Inferior parietal cortex (tissue), 1 donor: ENCODE data around the gene MYRF.
A peak's percentile ranks its signal among the peaks of the same experiment; 100 is the strongest.

Experiments
- DNase-seq: peaks from one replicate; pipeline ENCODE4 v3.0.0-alpha.2; 2016; ENCODE audit errors: extremely low spot score

MYRF gene

DNA sequence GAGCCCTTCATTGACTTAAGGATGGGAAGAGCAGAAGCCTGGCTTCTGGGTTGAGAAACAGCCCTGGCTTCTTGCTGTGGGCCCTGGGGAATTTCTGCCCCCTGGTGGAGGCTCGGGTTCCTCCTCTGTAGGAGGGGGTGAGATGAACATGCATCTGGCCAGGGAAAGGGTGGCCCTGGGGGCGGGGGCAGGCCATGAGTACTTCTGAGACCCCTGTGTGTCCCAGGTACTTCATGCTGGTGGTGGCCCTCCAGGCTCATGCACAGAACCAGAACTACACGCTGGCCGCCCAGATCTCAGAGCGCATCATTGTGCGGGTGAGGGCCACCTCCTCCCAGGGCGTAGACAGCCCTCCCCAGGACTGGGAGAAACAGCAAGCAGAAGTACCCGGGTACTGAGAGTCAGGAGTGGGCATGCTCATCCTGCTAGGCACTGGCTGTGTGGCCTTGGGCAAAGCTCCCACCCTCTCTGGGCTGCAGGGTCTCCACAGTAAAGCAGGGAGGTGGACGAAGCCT, 24.2 kb downstream of the MYRF start:
- DNase-seq: peak; percentile 62

DNA sequence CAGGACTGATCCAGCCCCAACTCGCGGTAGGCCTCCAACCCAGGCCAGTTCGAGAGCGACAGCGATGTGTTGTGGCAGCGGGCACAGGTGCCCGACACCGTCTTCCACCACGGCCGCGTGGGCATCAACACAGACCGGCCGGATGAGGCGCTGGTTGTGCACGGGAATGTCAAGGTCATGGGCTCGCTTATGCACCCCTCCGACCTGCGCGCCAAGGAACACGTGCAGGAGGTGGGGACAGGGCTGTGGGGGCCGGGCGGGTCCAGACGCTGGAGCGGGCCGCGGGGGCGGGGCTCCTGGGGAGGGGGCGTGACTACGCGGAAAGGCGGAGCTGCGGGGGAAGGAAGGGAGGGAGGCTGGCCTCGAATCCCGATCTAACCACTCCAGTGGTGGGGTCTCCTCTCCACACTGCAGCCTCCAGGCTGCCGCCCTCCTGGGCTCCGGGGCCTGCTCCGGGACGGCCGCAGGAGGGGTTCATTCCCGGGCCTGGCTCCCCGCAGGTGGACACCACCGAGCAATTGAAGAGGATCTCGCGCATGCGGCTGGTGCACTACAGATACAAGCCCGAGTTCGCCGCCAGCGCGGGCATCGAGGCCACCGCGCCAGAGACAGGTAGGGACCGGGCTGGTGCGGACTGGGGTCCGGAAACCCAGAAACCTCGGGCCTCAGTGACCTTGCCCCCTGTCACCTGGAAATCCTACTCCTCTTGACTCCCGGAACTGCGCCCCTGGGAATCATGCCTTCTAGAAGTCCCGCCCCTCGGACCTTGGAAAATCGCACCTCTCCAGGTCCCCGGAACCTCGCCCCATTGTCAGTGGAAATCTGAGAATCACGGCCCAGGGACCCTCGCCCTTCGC, 25.0 kb downstream of the MYRF start:
- DNase-seq: no peak

DNA sequence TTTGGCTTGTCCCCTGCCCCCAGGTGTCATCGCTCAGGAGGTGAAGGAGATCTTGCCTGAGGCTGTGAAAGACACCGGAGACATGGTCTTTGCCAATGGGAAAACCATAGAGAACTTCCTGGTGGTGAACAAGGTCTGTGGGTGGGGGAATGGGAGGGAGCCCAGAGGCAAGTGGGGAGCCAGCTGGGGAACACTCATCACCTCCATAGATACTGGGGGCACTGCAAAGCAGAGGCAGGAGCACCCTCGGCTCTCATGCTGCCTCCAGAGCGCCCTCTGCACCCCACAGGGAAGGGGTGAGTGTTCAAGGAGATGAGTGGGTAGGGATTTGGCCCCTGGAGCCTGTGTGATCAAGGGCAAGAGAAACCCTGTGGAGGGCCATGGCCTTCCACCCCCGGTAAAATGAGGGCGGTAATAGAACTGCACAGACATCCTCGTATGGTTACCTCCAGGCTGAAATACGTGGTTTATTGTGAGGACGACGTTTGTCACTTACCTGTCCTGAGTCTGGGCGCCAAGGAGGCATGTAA, 26.0 kb downstream of the MYRF start:
- no peak for DNase-seq

DNA sequence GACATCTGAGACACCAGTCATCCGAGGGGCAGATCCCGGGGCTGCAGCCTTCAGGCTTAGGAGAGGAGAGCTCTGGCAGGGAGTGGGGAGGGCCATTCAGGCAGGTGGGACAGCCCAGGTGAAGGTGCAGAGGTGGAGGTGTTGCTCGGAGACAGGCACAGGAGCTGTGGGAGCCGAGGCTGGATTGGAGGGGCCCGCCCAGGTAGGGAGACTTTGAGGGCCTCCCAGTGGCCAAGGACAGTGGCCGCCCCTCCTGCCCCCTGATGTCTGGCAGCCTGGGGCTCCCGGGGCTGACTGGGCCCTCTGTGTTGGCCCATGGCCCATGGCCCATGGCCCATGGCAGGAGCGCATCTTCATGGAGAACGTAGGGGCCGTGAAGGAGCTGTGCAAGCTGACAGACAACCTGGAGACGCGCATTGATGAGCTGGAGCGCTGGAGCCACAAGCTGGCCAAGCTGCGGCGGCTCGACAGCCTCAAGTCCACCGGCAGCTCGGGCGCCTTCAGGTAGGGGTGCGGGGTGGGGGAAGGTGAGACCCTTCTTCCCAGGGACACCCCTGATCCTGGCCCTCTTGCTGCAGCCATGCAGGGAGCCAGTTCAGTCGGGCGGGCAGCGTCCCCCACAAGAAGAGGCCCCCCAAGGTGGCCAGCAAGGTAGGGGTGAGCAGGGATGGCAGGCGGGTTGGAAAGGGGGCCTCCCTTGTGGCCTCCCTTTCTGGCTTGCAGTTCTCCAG, 26.6 kb downstream of the MYRF start:
- DNase-seq: no peak

DNA sequence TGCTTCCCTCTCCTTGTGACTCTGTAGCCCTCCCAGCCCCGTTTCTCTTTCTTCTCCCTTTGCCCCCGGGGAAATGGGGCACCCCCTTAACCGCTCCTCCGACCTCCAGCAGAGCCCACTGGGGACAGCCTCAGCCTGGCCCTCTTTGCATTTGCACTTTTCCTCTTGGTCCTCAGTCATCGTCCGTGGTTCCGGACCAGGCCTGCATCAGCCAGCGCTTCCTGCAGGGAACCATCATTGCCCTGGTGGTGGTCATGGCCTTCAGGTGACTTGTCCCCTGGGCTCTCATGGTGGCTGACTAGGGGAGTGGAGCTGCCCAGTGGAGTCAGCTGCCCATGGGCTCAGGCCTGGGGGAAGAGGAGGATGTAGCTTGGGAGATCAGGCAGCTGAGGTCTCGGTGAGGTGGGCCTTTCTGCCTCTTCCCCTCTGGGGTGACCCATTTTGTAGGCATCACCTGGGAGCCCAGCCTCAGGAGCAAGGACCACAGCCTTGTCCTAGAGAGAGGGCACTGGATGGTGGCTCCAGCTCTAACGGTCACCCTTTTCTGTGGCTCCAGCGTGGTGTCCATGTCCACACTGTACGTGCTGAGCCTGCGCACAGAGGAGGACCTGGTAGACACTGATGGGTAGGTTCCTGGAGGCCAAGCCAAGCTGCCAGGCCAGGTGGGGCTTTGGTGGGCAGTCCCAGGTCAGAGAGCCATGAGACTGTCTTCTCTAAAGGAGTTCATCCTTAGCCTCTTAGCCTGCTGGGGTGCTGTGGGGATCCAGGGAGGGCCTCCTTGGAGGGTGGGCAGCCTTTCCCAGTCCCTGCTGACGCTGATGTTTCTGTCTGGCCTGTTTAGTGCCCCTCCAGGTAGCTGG, 27.5 kb downstream of the MYRF start:
- no peak for DNase-seq

DNA sequence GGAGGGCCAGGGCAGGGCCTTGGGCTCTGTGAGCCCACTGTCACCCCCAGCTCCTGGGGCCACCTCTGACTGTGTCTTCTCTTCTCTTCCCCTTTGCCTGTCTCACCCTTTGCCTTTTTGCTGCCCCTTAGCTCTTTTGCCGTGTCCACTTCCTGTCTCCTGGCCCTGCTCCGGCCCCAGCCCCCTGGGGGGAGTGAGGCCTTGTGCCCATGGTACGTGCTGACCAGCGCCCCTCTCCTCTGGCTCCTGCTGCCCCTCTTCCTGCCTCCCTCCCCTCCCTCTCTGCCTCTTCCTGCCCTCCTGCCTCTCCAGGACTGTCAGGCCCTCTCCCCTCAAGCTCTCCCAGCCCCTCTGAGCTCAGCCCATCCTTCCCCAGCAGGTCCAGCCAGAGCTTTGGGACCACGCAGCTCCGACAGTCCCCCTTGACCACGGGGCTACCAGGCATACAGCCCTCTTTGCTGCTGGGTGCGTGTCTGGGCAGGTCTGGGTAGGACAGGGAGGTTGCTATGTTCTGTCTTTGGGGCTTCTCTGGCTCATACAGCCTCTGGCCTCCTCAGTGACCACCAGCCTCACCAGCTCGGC, 28.2 kb downstream of the MYRF start:
- no peak for DNase-seq

DNA sequence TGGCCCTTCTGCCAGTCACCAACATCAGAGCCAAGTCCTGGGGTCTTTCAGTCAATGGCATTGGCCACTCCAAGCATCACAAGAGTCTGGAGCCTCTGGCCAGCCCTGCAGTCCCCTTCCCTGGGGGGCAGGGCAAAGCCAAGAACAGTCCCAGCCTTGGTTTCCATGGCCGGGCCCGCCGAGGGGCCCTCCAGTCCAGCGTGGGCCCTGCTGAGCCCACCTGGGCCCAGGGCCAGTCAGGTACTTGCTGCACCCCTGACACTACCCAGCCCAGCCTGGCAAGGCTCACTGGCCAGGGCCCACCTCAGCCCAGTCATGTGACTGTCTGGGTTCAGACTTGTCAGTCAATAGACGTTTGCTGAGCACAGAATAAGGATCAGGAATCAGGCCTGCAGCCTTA, 29.1 kb downstream of the MYRF start:
- no peak for DNase-seq

DNA sequence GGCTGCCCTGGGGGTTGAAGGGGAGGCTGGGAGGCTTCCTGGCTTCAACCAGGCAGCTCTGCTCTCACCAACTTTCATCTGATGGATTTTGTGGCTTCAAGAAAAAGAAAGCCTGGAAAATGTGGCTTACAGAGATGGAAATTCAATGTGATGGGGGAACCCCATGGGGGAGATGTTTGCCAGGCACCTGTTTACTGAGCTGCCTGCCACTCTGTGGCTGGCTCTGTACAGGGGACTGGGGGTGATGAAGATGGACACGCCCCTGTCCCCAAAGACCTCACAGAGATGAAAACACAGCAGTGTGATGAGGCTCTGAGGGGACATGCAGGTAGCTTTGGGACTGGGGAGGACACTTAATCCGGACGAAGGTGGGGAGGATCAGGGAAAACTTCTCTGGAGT, 29.9 kb downstream of the MYRF start:
- no peak for DNase-seq

DNA sequence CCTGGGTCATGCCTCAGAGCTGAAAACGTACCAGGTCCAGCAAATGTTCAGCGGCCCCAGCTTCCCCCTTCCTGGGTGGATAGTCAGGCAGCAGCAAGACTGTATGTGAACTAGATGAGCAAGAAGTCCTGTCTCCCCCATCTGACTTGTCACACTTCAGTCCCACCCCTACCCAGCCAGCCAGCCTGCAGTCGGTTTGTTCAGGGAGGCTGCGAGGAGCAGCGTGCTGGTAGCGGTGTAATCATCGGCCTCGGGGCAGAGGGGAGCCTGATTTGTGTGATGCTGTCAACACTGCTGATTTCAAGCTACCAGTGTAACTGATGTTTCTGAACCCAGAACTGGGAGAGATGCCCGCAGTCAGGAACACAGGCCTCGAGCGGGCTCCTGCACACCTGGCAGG, 30.4 kb downstream of the MYRF start:
- no peak for DNase-seq

DNA sequence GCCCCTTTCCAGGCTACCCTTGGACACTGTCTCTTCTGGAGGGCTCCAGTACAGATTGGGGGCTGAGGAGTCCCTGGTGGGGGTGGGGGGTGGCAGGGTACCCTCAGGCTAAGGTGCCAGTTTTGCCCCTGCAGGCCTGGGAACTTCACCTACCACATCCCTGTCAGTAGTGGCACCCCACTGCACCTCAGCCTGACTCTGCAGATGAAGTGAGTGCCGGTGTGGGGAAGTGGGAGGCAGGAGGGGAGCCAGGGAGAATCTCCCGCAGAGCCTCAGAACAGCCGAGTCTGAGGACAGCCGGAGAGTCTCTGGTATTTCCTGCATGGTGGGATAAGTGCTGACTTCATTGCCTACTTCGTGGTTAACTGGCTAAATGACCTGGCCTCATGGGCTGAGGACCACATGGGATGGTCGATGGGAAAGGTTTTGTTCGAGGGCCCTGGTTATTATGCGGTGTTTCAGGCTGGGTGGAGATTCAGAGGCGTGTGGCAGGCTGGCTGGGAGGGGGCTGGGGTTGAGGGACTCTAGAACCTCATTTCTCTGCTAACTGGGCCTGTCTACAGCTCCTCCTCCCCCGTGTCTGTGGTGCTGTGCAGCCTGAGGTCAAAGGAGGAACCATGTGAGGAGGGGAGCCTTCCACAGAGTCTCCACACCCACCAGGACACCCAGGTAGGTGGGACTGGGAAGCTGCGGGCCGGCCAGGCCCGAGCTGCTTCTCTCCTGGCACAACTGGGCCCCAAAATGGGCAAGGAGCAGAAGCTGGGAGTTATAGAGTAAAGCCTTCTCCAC, 31.5 kb downstream of the MYRF start:
- no peak for DNase-seq

DNA sequence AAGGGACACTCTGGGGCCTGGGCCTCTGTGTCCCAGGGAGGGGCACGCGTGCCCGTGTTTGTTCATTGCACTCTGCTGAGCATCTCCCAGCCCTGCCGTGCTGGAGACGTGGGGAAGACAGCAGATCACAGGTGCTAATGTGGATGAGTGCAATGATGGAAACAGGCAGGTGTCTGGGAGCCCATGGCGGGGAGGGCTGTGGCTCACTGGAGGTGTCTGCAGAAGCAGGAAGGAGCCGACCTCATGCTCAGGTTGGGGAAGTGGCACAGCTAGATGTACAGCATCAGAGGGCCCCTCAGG, 32.0 kb downstream of the MYRF start:
- no peak for DNase-seq

DNA sequence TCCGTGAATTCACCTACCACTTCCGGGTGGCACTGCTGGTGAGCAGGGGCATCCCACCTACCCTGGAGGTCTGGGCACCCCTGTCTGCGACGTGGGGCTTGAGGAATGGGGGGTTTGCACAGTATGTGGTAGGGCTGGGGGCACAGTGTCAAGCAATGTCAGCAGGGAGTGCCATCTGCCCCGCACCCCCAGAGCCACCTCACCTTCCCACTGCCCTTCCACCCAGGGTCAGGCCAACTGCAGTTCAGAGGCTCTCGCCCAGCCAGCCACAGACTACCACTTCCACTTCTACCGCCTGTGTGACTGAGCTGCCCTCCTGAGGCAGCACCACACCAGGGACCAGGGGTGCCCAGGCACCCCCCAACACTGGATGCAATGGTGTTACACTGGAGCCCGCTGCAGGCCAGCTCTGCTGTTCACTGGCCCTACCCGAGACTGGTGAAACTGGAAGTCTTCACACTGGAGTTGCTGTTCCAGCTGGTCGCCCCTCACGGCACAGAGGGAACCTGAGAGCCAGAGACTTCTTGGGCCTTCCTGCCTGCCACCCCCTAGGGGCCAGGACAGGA, 33.5 kb downstream of the MYRF start:
- DNase-seq: no peak

DNA sequence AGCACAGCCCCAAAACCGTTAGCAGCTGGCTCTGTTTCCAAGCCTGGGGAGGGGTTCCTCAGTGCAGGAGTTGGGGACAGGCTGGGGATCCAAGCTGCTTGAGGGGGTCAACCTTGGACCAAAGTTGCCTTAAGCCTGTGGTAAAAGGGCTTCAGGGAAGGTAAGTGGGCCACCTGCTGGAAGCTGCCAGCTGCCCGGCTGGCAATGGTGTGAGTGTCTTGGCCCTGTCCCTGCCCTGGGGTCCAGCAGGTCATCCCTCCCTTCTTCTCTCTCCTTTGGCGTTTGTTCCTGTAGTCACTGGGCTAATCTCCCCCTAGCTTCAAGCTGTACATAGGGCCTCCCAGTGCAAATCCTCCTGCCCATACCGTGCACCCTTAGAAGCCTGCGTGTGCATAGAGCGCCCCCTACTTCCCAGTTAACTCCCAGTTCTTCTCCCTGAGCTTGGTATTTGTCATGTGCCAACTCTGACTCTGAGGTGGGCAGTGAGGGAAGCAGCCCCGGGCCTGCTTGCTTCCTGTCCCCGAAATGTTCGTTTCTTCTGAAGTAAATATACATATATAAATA, 35.6 kb downstream of the MYRF start:
- DNase-seq: peak; percentile 72

DNA sequence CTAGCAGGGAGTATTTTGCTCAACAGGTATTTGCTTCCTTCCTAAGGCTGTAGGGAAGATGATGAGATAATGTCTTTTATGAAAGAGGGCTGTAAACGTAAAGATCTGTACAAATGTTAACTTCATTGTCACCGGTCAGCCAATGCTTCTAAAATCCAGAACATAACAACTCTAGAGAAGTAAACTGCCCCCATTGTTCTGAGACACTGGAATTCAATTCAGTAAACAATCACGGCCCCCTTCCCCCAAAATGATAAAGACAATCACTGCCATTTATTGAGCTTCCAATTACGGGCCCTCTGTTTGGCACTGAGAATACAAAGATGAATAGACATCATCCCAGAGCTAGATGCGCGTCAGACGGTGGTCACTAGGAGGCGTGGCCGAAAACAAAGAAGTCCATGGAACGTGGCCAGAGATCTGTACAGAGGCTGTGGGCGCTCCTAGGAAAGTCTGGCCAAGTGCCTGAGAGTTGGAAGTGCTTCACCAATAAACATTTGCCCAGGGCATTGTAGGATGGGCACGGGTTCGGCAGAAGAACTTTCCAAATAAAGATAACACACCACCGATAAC, 39.4 kb downstream of the MYRF start:
- DNase-seq: peak; percentile 92

DNA sequence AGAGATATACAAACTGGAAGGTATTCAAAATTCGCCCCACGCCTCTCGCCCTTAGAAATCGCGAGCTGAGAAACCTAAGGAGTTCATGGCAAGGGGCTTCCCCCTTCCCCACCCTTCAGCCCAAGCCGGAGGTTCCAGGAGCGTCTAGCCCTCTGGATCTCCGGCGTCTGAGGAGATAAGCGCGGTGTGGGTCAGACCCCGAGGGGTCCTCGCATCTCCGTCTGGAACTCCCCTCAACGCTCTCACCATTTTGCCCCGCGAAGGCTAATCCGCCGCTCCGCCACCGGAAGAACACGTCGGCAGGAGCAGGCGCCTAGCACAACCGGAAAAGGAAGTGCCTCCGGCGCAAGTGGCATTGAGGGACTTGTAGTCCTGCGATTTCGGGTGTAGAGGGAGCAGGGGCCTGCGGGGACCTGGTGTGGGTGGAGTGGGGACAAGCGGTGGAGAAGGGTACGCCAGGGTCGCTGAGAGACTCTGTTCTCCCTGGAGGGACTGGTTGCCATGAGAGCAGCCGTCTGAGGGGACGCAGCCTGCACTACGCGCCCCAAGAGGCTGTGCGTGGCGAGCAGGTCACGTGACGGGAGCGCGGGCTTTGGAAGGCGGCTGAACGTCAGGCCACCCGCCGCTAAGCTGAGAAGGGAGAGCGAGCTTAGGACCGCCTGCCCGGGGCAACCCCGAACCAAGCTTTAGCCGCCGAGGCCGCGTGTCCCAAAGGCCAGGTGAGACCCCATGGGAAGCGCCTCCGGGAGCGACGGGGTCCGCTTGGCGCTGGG, 40.1 kb downstream of the MYRF start, which contains the start of the genes FEN1 and TMEM258:
Gene FEN1, plus strand, starts transcription at position 602 of the 773 bp plus-strand sequence. CDS start 2,451 bp downstream, outside the sequence.
Gene TMEM258, minus strand, starts transcription at position 290 of the 773 bp plus-strand sequence. Its CDS starts 41 bp downstream, at position 249.
- DNase-seq: peak; percentile 94

DNA sequence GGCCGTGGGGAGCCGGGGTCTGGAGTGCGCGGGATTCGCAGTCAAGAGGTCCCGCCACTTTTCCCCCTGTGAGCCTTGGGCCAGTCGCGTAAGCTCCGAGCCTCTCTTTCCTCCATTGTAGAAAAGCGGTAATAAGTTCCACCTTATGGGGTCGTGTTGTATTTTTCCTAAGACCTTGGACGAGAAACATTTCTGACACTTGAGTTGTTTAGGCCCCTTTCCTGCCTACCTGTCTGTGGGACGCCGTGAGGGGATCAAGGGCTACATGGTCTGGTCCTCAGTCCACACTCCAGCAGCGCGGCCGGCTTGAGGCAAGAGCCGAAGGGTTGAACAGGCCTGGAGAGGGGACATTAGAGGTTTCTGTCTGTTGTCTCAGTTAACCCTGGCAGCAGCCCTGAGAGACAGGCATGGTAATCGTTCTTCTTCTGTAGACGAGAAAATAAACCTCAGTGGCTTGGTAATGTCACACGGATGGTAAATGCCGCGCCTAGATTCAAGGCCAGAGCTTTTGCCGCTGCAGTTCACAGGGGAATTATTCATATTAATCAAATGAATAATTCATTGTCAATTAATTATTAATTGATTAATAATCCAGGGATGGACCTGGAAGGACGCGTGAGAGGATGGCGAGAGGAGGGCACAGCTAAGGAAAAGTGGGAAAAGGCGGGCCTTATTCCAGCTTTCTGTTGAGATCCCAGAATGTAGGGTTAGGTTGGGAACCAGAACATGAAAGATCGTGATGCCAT, 40.8 kb downstream of the MYRF start:
- DNase-seq: no peak

DNA sequence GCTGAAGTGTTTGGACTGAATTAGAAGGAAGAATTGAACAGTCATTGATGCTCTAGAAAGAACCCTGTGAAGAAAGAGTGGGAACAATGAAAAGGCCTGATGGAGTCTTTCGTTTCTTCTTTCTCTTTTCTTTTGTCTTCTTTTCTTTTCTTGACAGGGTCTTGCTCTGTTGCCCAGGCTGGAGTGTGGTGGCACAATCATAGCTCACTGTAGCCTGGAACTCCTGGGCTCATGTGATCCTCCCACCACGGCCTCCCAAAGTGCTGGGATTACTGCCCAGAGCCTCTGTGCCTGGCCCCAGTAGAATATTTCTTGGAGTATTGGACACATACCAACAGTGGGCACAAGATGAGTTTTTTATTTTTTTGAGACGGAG, 41.4 kb downstream of the MYRF start:
- DNase-seq: no peak

DNA sequence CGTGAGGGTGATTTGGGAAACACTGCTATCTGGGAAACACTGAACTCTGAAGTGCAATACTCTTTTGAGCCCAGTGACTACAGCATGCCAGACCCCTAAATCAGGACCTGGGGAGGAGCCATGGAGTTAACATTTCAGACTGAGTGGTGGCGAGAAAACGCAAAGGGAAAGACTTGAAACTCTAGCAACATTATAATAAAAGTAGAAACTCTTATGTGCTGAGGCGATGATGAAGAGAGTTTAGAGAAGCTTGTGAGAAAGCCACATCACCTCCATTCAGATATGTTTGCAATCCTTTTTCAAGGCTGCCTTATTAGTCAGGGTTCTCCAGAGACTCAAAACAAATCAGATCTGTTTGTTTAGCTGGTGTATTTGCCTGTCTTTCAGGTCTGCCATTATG, 42.1 kb downstream of the MYRF start:
- no peak for DNase-seq
